OCI-LY7 (cell line): Measurements from ENCODE around the gene VPS37C.

Experiments used
- CTCF ChIP-seq: fragments of 200-600 bp; sonication (generic); conservative IDR thresholded peaks from 2 replicates; pipeline ENCODE4 v1.5.1; 2014; ENCODE audit warnings: mild to moderate bottlenecking, antibody characterized with exemption, low read length, moderate library complexity, mixed read lengths
- EZH2phosphoT487 ChIP-seq: fragments of 200-600 bp; sonication (generic); IDR thresholded peaks from 2 replicates; pipeline ENCODE4 v1.6.1; 2018; ENCODE audit warnings: low read depth, borderline replicate concordance, mild to moderate bottlenecking, mixed run types, antibody characterized with exemption, low read length, moderate library complexity, mixed read lengths

GRCh38 chr11:61193596-61193995, 32.4 kb upstream of the VPS37C start:
- TF ChIP-seq CTCF (no peak), EZH2phosphoT487 (no peak)
